AG09309 (cell line): ENCODE results near the gene RXFP3.

Experiments
- DNase-seq: peaks from one replicate; pipeline ENCODE4 v3.0.0-alpha.2; 2010; ENCODE audit warnings: low read depth
- H3K4me3 ChIP-seq: 2 replicates; pipeline ENCODE4 v1.5.1; 2011; ENCODE audit warnings: mild to moderate bottlenecking, low read depth, low read length, moderate library complexity; ENCODE audit not compliant: control insufficient read depth
- CTCF ChIP-seq: IDR thresholded peaks from 2 replicates; pipeline ENCODE4 v1.5.1; 2011; ENCODE audit warnings: mild to moderate bottlenecking, low read depth, low read length, inconsistent platforms; ENCODE audit not compliant: insufficient read depth, control insufficient read depth; ENCODE audit errors: missing control alignments

The RXFP3 gene

GRCh38 chr5:33980030-33980429 lies 43.8 kb downstream of the RXFP3 start:
- H3K4me3 ChIP-seq: no peak overlapping the region
- no peak for TF ChIP-seq CTCF
- DNase-seq: no peak

- no peak for TF ChIP-seq CTCF
- no peak overlapping the region for H3K4me3 ChIP-seq
- DNase-seq: no peak
Observed at GRCh38 chr5:33981408-33982162, 45.4 kb downstream of the RXFP3 start.

GRCh38 chr5:33984178-33984577 lies 48.0 kb downstream of the RXFP3 start:
- no peak for TF ChIP-seq CTCF
- H3K4me3 ChIP-seq: no peak overlapping the region
- DNase-seq: no peak

GRCh38 chr5:33984671-33985124 lies 48.5 kb downstream of the RXFP3 start, which contains the start of gene SLC45A2:
SLC45A2 (minus strand) TSS chr5:33984693; CDS start chr5:33984583, 110 bp downstream.
- H3K4me3 ChIP-seq: no peak within 1 kb of the TSS

GRCh38 chr5:33985447-33985846 lies 49.3 kb downstream of the RXFP3 start:
- no peak overlapping the region for H3K4me3 ChIP-seq
- no peak for DNase-seq
- TF ChIP-seq CTCF: no peak

More at GRCh38 chr5:33984671-33985124, 48.5 kb downstream of the RXFP3 start, which contains the start of gene SLC45A2:
- no peak for DNase-seq
- TF ChIP-seq CTCF: no peak
